Measurements from ENCODE around the gene SMARCAD1. TPM values are rescaled to one million over a fixed set of nuclear protein-coding genes. Genes with fewer than 3 reads are reported as not detected.
"Not testable (repeated sequence)": the region's sequence is repeated elsewhere in the genome, so short reads cannot be mapped to it uniquely, and the experiment has no call there.

Gene SMARCAD1
- total RNA-seq, 1 donor: 38.7 TPM

GRCh38 chr4:94334962-94335361, 127.3 kb downstream of the SMARCAD1 start:
- H3K27ac ChIP-seq (ENCODE audit: low read depth, low read length): no peak overlapping the region
- no peaks in the 10 kb centered on the region for H4K20me1 ChIP-seq (ENCODE audit: insufficient read depth, low read length)
- no peaks in the 10 kb centered on the region for H3K36me3 ChIP-seq (ENCODE audit: insufficient read depth, low read length)
- peak overlapping the region; percentile 14 for H3K4me2 ChIP-seq (ENCODE audit: insufficient read depth, low read length)
- peak; percentile 32 for DNase-seq (ENCODE audit: insufficient read length, low spot score, missing footprints)
- H3K79me2 ChIP-seq (ENCODE audit: insufficient read depth, low read length): no peaks in the 10 kb centered on the region
- peaks cover 7% of the 10 kb centered on the region for H3K4me1 ChIP-seq (ENCODE audit: insufficient read depth, low read length)
- no peaks in the 10 kb centered on the region for H3K9me3 ChIP-seq (ENCODE audit: low read depth, low read length)
- TF ChIP-seq CTCF (IDR thresholded peaks at IDR 0.05; ENCODE audit: extremely low read depth, low read depth, low read length): no peak
- peaks cover 3% of the 10 kb centered on the region for H3K27me3 ChIP-seq (ENCODE audit: insufficient read depth, low read length)
- H3K4me3 ChIP-seq (ENCODE audit: insufficient read depth, low read length): no peak overlapping the region
- peak overlapping the region; percentile 23 for H2AFZ ChIP-seq (ENCODE audit: low read length)

GRCh38 chr4:94336303-94336702, 128.6 kb downstream of the SMARCAD1 start:
- no peak for TF ChIP-seq CTCF (IDR thresholded peaks at IDR 0.05; ENCODE audit: extremely low read depth, low read depth, low read length)
- Histone ChIP-seq H2AFZ (ENCODE audit: low read length) (no peak overlapping the region), H3K36me3 (ENCODE audit: insufficient read depth, low read length) (no peaks in the 10 kb centered on the region), H3K4me3 (ENCODE audit: insufficient read depth, low read length) (no peak overlapping the region), H3K79me2 (ENCODE audit: insufficient read depth, low read length) (no peaks in the 10 kb centered on the region), H3K4me2 (ENCODE audit: insufficient read depth, low read length) (no peak overlapping the region), H3K27me3 (ENCODE audit: insufficient read depth, low read length) (no peaks in the 10 kb centered on the region), H3K9me3 (ENCODE audit: low read depth, low read length) (no peaks in the 10 kb centered on the region), H4K20me1 (ENCODE audit: insufficient read depth, low read length) (no peaks in the 10 kb centered on the region), H3K4me1 (ENCODE audit: insufficient read depth, low read length) (peaks cover 7% of the 10 kb centered on the region), H3K27ac (ENCODE audit: low read depth, low read length) (no peak overlapping the region)
- DNase-seq (ENCODE audit: insufficient read length, low spot score, missing footprints): no peak

- not testable (repeated sequence) for H3K36me3 ChIP-seq (ENCODE audit: insufficient read depth, low read length); H3K27ac ChIP-seq (ENCODE audit: low read depth, low read length); H3K4me1 ChIP-seq (ENCODE audit: insufficient read depth, low read length); H3K27me3 ChIP-seq (ENCODE audit: insufficient read depth, low read length); H2AFZ ChIP-seq (ENCODE audit: low read length); H3K9me3 ChIP-seq (ENCODE audit: low read depth, low read length); H4K20me1 ChIP-seq (ENCODE audit: insufficient read depth, low read length); H3K4me2 ChIP-seq (ENCODE audit: insufficient read depth, low read length); H3K79me2 ChIP-seq (ENCODE audit: insufficient read depth, low read length); DNase-seq (ENCODE audit: insufficient read length, low spot score, missing footprints); H3K4me3 ChIP-seq (ENCODE audit: insufficient read depth, low read length)
Measured at GRCh38 chr4:94336791-94337190, 129.1 kb downstream of the SMARCAD1 start.

GRCh38 chr4:94338681-94339351, 131.2 kb downstream of the SMARCAD1 start:
- no peak for TF ChIP-seq CTCF (IDR thresholded peaks at IDR 0.05; ENCODE audit: extremely low read depth, low read depth, low read length)

More at GRCh38 chr4:94338681-94339351, 131.2 kb downstream of the SMARCAD1 start:
- Histone ChIP-seq H3K27me3 (ENCODE audit: insufficient read depth, low read length) (no peaks in the 10 kb centered on the region), H4K20me1 (ENCODE audit: insufficient read depth, low read length) (no peaks in the 10 kb centered on the region), H3K4me2 (ENCODE audit: insufficient read depth, low read length) (no peak overlapping the region), H2AFZ (ENCODE audit: low read length) (no peak overlapping the region), H3K9me3 (ENCODE audit: low read depth, low read length) (no peaks in the 10 kb centered on the region), H3K4me1 (ENCODE audit: insufficient read depth, low read length) (peaks cover 7% of the 10 kb centered on the region), H3K4me3 (ENCODE audit: insufficient read depth, low read length) (no peak overlapping the region), H3K36me3 (ENCODE audit: insufficient read depth, low read length) (no peaks in the 10 kb centered on the region), H3K27ac (ENCODE audit: low read depth, low read length) (no peak overlapping the region), H3K79me2 (ENCODE audit: insufficient read depth, low read length) (no peaks in the 10 kb centered on the region)
- DNase-seq (ENCODE audit: insufficient read length, low spot score, missing footprints): peak; percentile 31

All from osteoblast (primary cell).